Ramos (cell line): ENCODE measurements around the gene GLA.

Experiments
- in situ Hi-C: fragments of 300-500 bp; cut with MboI; formaldehyde crosslinking; loops from one replicate; pipeline ENCODE4 v1.14.3; 2022; ENCODE audit warnings: low sequenced_read_pairs; ENCODE audit not compliant: unreplicated experiment

GLA gene

GRCh38 chrX:101360390-101360789 is 47.3 kb downstream of the GLA start:
- in situ Hi-C loops: no loop called here

GRCh38 chrX:101359966-101360365 is 47.8 kb downstream of the GLA start:
- in situ Hi-C loops: no loop called here

GRCh38 chrX:101357166-101357795 is 50.4 kb downstream of the GLA start:
- in situ Hi-C loops: no loop called here

- in situ Hi-C loops: no loop called here
These were observed 58.5 kb downstream of the GLA start for GRCh38 chrX:101349193-101349562.

GRCh38 chrX:101348452-101349192 is 59.1 kb downstream of the GLA start, which contains the start of gene TIMM8A:
Gene TIMM8A, minus strand, starts transcription at chrX:101348742. Its CDS starts 78 bp downstream, at chrX:101348664.
- in situ Hi-C loops: no loop called here

GRCh38 chrX:101347859-101348451 is 59.8 kb downstream of the GLA start:
- in situ Hi-C loops: no loop called here
